C4-2B (cell line): Measurements from ENCODE around the gene KRT80.

Source experiments
- CTCF ChIP-seq: fragments of 450-650 bp; conservative IDR thresholded peaks from 2 replicates; pipeline ENCODE4 v1.5.1; 2017; ENCODE audit warnings: mild to moderate bottlenecking
- ZFX ChIP-seq: fragments of 450-650 bp; IDR thresholded peaks from 2 replicates; pipeline ENCODE4 v1.6.1; 2017

DNA sequence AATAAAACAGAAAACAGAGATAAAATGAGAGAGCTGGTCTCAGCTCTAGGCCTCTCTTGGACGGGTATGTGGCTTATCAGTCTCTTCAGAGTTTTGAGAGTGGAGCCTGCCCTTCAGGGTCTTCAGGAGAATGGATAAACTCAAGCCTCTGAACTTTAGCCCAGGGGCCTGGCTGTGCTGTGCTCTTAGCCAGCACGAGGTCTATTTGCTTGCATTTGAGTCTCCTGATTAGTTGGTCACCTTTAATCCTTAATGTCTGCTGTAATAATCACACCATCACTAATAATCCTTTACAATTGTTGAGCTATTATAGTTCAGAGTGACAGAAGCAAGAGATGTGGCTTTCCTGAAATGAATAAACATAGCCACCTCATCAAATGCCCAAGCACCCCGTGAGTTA, 24.3 kb downstream of the KRT80 start:
- TF ChIP-seq CTCF (no peak), ZFX (no peak)
